ENCODE data around the gene MEN1. TPM values are rescaled to one million over a fixed set of nuclear protein-coding genes. Genes with fewer than 3 reads are reported as not detected.

MEN1 gene
- total and polyA plus RNA-seq, 9 of the 15 experiments (the other 6 are each of a cell fraction or from before 2014, with no cell fraction given): 3.4 to 57.2 (median 19.3) TPM

GRCh38 chr11:64767344-64768299 is 42.7 kb downstream of the MEN1 start (continued):
- no peak for TF ChIP-seq ARID4B (CRISPR knock-in tag; IDR thresholded peaks at IDR 0.05)
- TF ChIP-seq CTCF (IDR thresholded peaks at IDR 0.05 in 2 of 3, conservative IDR thresholded peaks at IDR 0.05 in 1 of 3; ENCODE audit: insufficient read depth in 2 of 3, low read depth in 1 of 3, low read length in 3 of 3): peak; percentile 63 to 88 (median 67)
- TF ChIP-seq CBX5 (IDR thresholded peaks at IDR 0.05; ENCODE audit: borderline replicate concordance, low read depth): no peak
- no peak for TF ChIP-seq CBX3 (IDR thresholded peaks at IDR 0.05; ENCODE audit: borderline replicate concordance in 1 of 2, low read length in 2 of 2)
- no peak for TF ChIP-seq NUFIP1 (IDR thresholded peaks at IDR 0.05; ENCODE audit: partially characterized antibody)
- TF ChIP-seq GTF3C2 (IDR thresholded peaks at IDR 0.05; ENCODE audit: borderline replicate concordance, extremely low read depth, insufficient read length): no peak
- TF ChIP-seq MYBL2 (IDR thresholded peaks at IDR 0.05; ENCODE audit: low read depth): no peak
- no peak for TF ChIP-seq MYBL2 (CRISPR knock-in tag; IDR thresholded peaks at IDR 0.05; ENCODE audit: borderline replicate concordance)
- peak; percentile 19 for TF ChIP-seq POLR2B (IDR thresholded peaks at IDR 0.05; ENCODE audit: low read depth, partially characterized antibody)
- no peak for TF ChIP-seq ZBTB26 (CRISPR knock-in tag; IDR thresholded peaks at IDR 0.05)
- TF ChIP-seq RBBP5 (IDR thresholded peaks at IDR 0.05; ENCODE audit: borderline replicate concordance, insufficient read depth, low read length, poor library complexity, severe bottlenecking): no peak
- TF ChIP-seq FOXK2 (conservative IDR thresholded peaks at IDR 0.05 in 1 of 2, IDR thresholded peaks at IDR 0.05 in 1 of 2; ENCODE audit: low read depth in 2 of 2): no peak
- TF ChIP-seq BRD4 (IDR thresholded peaks at IDR 0.05): no peak
- peak in 1 of 2 experiments; percentile 22; a peak in 1 of 4 replicates for TF ChIP-seq MAZ (CRISPR knock-in tag; conservative IDR thresholded peaks at IDR 0.05 in 1 of 2, IDR thresholded peaks at IDR 0.05 in 1 of 2)
